ENCODE results near the gene ZNF219.

Gene ZNF219

GRCh38 chr14:21098076-21098891, at the start of gene ZNF219:
Gene ZNF219, minus strand, starts transcription at chr14:21098655. Its CDS starts 5,064 bp downstream, at chr14:21093591.
- no peak for DNase-seq

GRCh38 chr14:21145437-21145836, 47.0 kb upstream of the ZNF219 start:
- DNase-seq = no peak

- DNase-seq = no peak
Measured at GRCh38 chr14:21142357-21142756, 43.9 kb upstream of the ZNF219 start.

- peak; percentile 0 for DNase-seq
Measured at GRCh38 chr14:21136024-21136423, 37.6 kb upstream of the ZNF219 start.

- DNase-seq = no peak
Measured at GRCh38 chr14:21133901-21134300, 35.4 kb upstream of the ZNF219 start.

- DNase-seq = no peak
Measured at GRCh38 chr14:21123429-21123828, 25.0 kb upstream of the ZNF219 start.

- no peak for DNase-seq
Measured at GRCh38 chr14:21121122-21121521, 22.7 kb upstream of the ZNF219 start.

- no peak for DNase-seq
Measured at GRCh38 chr14:21120686-21121085, 22.2 kb upstream of the ZNF219 start.

- no peak for DNase-seq
Measured at GRCh38 chr14:21118933-21119332, 20.5 kb upstream of the ZNF219 start.

- no peak for DNase-seq
Measured at GRCh38 chr14:21113369-21113768, 14.9 kb upstream of the ZNF219 start.

GRCh38 chr14:21112255-21112654, 13.8 kb upstream of the ZNF219 start:
- DNase-seq = no peak

- no peak for DNase-seq
Measured at GRCh38 chr14:21109377-21110138, 11.1 kb upstream of the ZNF219 start.

GRCh38 chr14:21108791-21109190, 10.3 kb upstream of the ZNF219 start:
- no peak for DNase-seq

GRCh38 chr14:21107283-21107800, 8.9 kb upstream of the ZNF219 start:
- DNase-seq = no peak

- peak; percentile 55 for DNase-seq
Measured at GRCh38 chr14:21106498-21107282, 8.2 kb upstream of the ZNF219 start.

GRCh38 chr14:21106176-21106497, 7.7 kb upstream of the ZNF219 start:
- DNase-seq = no peak

GRCh38 chr14:21105095-21105494, 6.6 kb upstream of the ZNF219 start:
- DNase-seq = no peak

GRCh38 chr14:21104448-21105060, 6.1 kb upstream of the ZNF219 start:
- DNase-seq = peak; percentile 83

- peak; percentile 91 for DNase-seq
Measured at GRCh38 chr14:21103710-21104447, 5.4 kb upstream of the ZNF219 start.

- DNase-seq = no peak
Measured at GRCh38 chr14:21103411-21103709, 4.9 kb upstream of the ZNF219 start.

GRCh38 chr14:21102521-21103410, 4.3 kb upstream of the ZNF219 start:
- DNase-seq = no peak
